Measurements from ENCODE around the gene SMIM35. TPM values are rescaled to one million over a fixed set of nuclear protein-coding genes. Genes with fewer than 3 reads are reported as not detected.

SMIM35 gene
- total and polyA plus RNA-seq, 2 of the 13 experiments (the other 11 are each of a cell fraction or from before 2014, with no cell fraction given): not detected

DNA sequence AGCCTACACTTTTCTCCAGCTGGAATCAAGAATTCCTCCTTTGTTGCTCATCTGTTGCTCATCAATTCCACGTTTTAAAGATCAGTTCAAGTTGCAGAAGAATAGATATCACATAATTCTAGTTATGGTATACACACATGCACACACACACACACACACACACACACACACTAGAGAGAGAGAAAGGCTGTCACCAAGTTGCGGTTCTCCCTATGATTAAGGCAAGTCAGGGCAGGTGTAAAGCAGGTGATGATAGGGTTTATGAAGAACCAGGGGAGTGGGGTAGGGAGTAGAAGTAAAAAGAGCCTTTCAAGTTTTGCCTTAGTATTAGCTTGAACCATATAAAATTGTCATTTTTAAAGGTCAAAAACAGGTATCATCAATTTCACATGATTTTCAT, 41.6 kb downstream of the SMIM35 start:
- DNase-seq (ENCODE audit: low spot score) (no peak), FAIRE-seq (no peak), ATAC-seq (no peak)
- no peaks in the 10 kb centered on the region for H3K9me3 ChIP-seq (ENCODE audit: low read length)
- WGBS (ENCODE audit: low lambda C conversion rate): 0% methylated on average over 2 of the region's 2 CpGs
- in situ Hi-C loops (cut with HindIII; ENCODE audit: extremely low pct_ligation_motif_present, low pct_unique_long_range_greater_than_20kb): no loop called here
- no TSS peak for BruUV-seq (replicated peaks)
- no peaks in the 10 kb centered on the region for H3K4me1 ChIP-seq (ENCODE audit: insufficient read depth, low read length)
- H3K27ac ChIP-seq (ENCODE audit: extremely low read length, insufficient read depth, low read length): no peak overlapping the region
- ChIA-PET CTCF (ENCODE audit: low intra/inter-chr PET ratio, low total read pairs) (no interaction called here), POLR2A (no interaction called here)
- no peak overlapping the region for H3K4me3 ChIP-seq (replicated peaks in 1 of 3; ENCODE audit: insufficient read depth in 1 of 3, low read depth in 2 of 3, low read length in 3 of 3)
- no peak overlapping the region for H2AFZ ChIP-seq (ENCODE audit: low read length)
- TF ChIP-seq CCDC6 (CRISPR knock-in tag; IDR thresholded peaks at IDR 0.05): no peak
- TF ChIP-seq NFE2 (CRISPR knock-in tag; IDR thresholded peaks at IDR 0.05): no peak
- no peak for TF ChIP-seq TCF7L2 (IDR thresholded peaks at IDR 0.05; ENCODE audit: low read depth, low read length)
- TF ChIP-seq NFIC (IDR thresholded peaks at IDR 0.05; ENCODE audit: low read length): no peak
- no peak for TF ChIP-seq ZNF24 (IDR thresholded peaks at IDR 0.05)
- TF ChIP-seq GABPB1 (CRISPR knock-in tag; IDR thresholded peaks at IDR 0.05): no peak
- H3K9ac ChIP-seq (ENCODE audit: insufficient read depth, low read depth, low read length): no peak overlapping the region
- H3K4me2 ChIP-seq (ENCODE audit: low read depth, low read length): no peak overlapping the region
- no peaks in the 10 kb centered on the region for H3K79me2 ChIP-seq (ENCODE audit: insufficient read depth, low read length)
- no peaks in the 10 kb centered on the region for H3K36me3 ChIP-seq (replicated peaks in 1 of 2; ENCODE audit: control insufficient read depth in 1 of 2, insufficient read depth in 2 of 2, low read length in 2 of 2)
- H3K27me3 ChIP-seq (ENCODE audit: control insufficient read depth in 1 of 2, insufficient read depth in 2 of 2, low read length in 2 of 2): peaks cover 0 to 10% of the 10 kb centered on the region in 2 experiments; a peak in 1 of 5 replicates
- intact Hi-C loops (cut with micrococcal nuclease; ENCODE audit: unreplicated experiment): no loop called here
- H4K20me1 ChIP-seq (ENCODE audit: insufficient read depth, low read length): no peaks in the 10 kb centered on the region

GRCh38 chr11:118042796-118043195, 44.0 kb downstream of the SMIM35 start:
- Histone ChIP-seq H3K9me3 (ENCODE audit: low read length) (no peaks in the 10 kb centered on the region), H3K4me1 (ENCODE audit: insufficient read depth, low read length) (no peaks in the 10 kb centered on the region), H2AFZ (ENCODE audit: low read length) (no peak overlapping the region), H3K27ac (ENCODE audit: extremely low read length, insufficient read depth, low read length) (no peak overlapping the region), H4K20me1 (ENCODE audit: insufficient read depth, low read length) (no peaks in the 10 kb centered on the region), H3K9ac (ENCODE audit: insufficient read depth, low read depth, low read length) (no peak overlapping the region), H3K27me3 (ENCODE audit: control insufficient read depth in 1 of 2, insufficient read depth in 2 of 2, low read length in 2 of 2) (peaks cover 0 to 6% of the 10 kb centered on the region in 2 experiments; a peak in 2 of 5 replicates), H3K79me2 (ENCODE audit: insufficient read depth, low read length) (no peaks in the 10 kb centered on the region), H3K4me3 (replicated peaks in 1 of 3; ENCODE audit: insufficient read depth in 1 of 3, low read depth in 2 of 3, low read length in 3 of 3) (no peak overlapping the region), H3K4me2 (ENCODE audit: low read depth, low read length) (no peak overlapping the region), H3K36me3 (replicated peaks in 1 of 2; ENCODE audit: control insufficient read depth in 1 of 2, insufficient read depth in 2 of 2, low read length in 2 of 2) (no peaks in the 10 kb centered on the region)
- POLR2A ChIA-PET: no interaction called here
- BruUV-seq (replicated peaks): no TSS peak
- FAIRE-seq: no peak
- CTCF ChIA-PET (ENCODE audit: low intra/inter-chr PET ratio, low total read pairs): no interaction called here
- no peak for ATAC-seq
- WGBS (ENCODE audit: low lambda C conversion rate): 25% methylated on average over 4 of the region's 4 CpGs
- TF ChIP-seq SSRP1 (CRISPR knock-in tag; IDR thresholded peaks at IDR 0.05) (no peak), KLF9 (CRISPR knock-in tag; IDR thresholded peaks at IDR 0.05; ENCODE audit: low read depth) (no peak), SCMH1 (CRISPR knock-in tag; IDR thresholded peaks at IDR 0.05; ENCODE audit: borderline replicate concordance) (no peak), KDM2A (CRISPR knock-in tag; IDR thresholded peaks at IDR 0.05; ENCODE audit: borderline replicate concordance, low read depth) (no peak), ZNF24 (IDR thresholded peaks at IDR 0.05) (no peak), ATF6 (CRISPR knock-in tag; conservative IDR thresholded peaks at IDR 0.05) (no peak), ZBTB34 (CRISPR knock-in tag; IDR thresholded peaks at IDR 0.05) (no peak), ZNF230 (CRISPR knock-in tag; IDR thresholded peaks at IDR 0.05) (no peak), ZNF761 (CRISPR knock-in tag; conservative IDR thresholded peaks at IDR 0.05) (no peak), HNRNPUL1 (IDR thresholded peaks at IDR 0.05; ENCODE audit: low read depth, low read length) (no peak), TBX2 (CRISPR knock-in tag; IDR thresholded peaks at IDR 0.05; ENCODE audit: borderline replicate concordance) (no peak), BCL6 (CRISPR knock-in tag; IDR thresholded peaks at IDR 0.05) (no peak), POLR2AphosphoS2 (IDR thresholded peaks at IDR 0.05; ENCODE audit: low read depth, low read length) (no peak)
- intact Hi-C loops (cut with micrococcal nuclease; ENCODE audit: unreplicated experiment): no loop called here
- no peak for DNase-seq (ENCODE audit: low spot score)
- in situ Hi-C loops (cut with HindIII; ENCODE audit: extremely low pct_ligation_motif_present, low pct_unique_long_range_greater_than_20kb): no loop called here
